WERI-Rb-1 (cell line): ENCODE data around the gene DIPK1B.
"Not testable (repeated sequence)": the region's sequence is repeated elsewhere in the genome, so short reads cannot be mapped to it uniquely, and the experiment has no call there.

Source experiments
- DNase-seq: peaks from one replicate; pipeline ENCODE4 v3.0.0-alpha.2; 2020
- H3K27ac ChIP-seq: fragments of 250-450 bp; sonication (Bioruptor Pico); 2 replicates; pipeline ENCODE4 v1.5.1; 2020; ENCODE audit warnings: mild to moderate bottlenecking, moderate library complexity
- H3K27me3 ChIP-seq: fragments of 250-450 bp; sonication (Bioruptor Pico); 2 replicates; pipeline ENCODE4 v1.5.1; 2021; ENCODE audit warnings: mild to moderate bottlenecking, low read depth, moderate library complexity; ENCODE audit not compliant: insufficient read depth, severe bottlenecking
- H3K36me3 ChIP-seq: fragments of 250-450 bp; sonication (Bioruptor Pico); 2 replicates; pipeline ENCODE4 v1.5.1; 2020; ENCODE audit warnings: mild to moderate bottlenecking, moderate library complexity
- H3K4me3 ChIP-seq: 2 replicates; pipeline ENCODE4 v1.5.1; 2011; ENCODE audit warnings: low read depth, mild to moderate bottlenecking, control low read depth, low read length
- H3K9me3 ChIP-seq: fragments of 250-450 bp; sonication (Bioruptor Pico); 2 replicates; pipeline ENCODE4 v1.5.1; 2021; ENCODE audit warnings: mild to moderate bottlenecking, moderate library complexity; ENCODE audit not compliant: severe bottlenecking
- TF ChIP-seq, protein P1 (sequence below): IDR thresholded peaks from 2 replicates; pipeline ENCODE4 v1.5.1; 2011; ENCODE audit warnings: low read depth, mild to moderate bottlenecking, control low read depth, inconsistent platforms, low read length

The DIPK1B gene

GRCh38 chr9:136753371-136754058, 41.1 kb downstream of the DIPK1B start:
- H3K27me3 ChIP-seq, result no peaks in the 10 kb centered on the region

DNA sequence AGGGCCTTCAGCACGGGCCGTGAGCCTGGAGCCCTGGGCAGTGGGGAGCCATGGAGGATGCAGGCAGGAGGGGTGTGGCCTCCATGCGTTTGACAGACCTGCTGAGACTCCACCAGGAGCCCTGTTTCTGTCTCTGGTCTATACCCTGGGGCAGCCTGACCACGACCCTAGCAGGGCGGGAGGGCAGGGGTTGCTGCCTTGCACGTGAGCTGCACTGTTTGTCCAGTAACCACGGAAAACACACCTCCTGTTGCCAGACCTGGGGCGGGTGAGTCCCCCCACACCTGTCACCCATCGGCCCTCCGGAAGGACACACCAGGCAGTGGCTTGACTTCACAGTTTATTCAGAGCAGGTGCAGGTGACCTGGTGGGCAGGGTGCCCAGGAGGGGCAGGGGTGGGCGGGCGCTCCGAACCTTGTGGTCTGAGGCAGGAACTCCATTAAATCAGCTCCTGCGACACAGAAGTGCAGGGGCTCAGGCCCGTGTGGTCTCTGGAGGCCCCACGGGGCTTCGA, 41.7 kb downstream of the DIPK1B start:
- TF ChIP-seq, protein P1, sequence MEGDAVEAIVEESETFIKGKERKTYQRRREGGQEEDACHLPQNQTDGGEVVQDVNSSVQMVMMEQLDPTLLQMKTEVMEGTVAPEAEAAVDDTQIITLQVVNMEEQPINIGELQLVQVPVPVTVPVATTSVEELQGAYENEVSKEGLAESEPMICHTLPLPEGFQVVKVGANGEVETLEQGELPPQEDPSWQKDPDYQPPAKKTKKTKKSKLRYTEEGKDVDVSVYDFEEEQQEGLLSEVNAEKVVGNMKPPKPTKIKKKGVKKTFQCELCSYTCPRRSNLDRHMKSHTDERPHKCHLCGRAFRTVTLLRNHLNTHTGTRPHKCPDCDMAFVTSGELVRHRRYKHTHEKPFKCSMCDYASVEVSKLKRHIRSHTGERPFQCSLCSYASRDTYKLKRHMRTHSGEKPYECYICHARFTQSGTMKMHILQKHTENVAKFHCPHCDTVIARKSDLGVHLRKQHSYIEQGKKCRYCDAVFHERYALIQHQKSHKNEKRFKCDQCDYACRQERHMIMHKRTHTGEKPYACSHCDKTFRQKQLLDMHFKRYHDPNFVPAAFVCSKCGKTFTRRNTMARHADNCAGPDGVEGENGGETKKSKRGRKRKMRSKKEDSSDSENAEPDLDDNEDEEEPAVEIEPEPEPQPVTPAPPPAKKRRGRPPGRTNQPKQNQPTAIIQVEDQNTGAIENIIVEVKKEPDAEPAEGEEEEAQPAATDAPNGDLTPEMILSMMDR, result no peak
- no peaks in the 10 kb centered on the region for H3K27me3 ChIP-seq
- peaks cover 5% of the 10 kb centered on the region for H3K9me3 ChIP-seq
- H3K4me3 ChIP-seq, result no peak overlapping the region
- H3K36me3 ChIP-seq, result no peaks in the 10 kb centered on the region
- no peak overlapping the region for H3K27ac ChIP-seq
- DNase-seq, result no peak

More at GRCh38 chr9:136753371-136754058, 41.1 kb downstream of the DIPK1B start:
- Histone ChIP-seq H3K36me3 (no peaks in the 10 kb centered on the region), H3K9me3 (peaks cover 5% of the 10 kb centered on the region), H3K4me3 (no peak overlapping the region), H3K27ac (no peak overlapping the region)
- TF ChIP-seq, protein P1, result no peak
- no peak for DNase-seq

DNA sequence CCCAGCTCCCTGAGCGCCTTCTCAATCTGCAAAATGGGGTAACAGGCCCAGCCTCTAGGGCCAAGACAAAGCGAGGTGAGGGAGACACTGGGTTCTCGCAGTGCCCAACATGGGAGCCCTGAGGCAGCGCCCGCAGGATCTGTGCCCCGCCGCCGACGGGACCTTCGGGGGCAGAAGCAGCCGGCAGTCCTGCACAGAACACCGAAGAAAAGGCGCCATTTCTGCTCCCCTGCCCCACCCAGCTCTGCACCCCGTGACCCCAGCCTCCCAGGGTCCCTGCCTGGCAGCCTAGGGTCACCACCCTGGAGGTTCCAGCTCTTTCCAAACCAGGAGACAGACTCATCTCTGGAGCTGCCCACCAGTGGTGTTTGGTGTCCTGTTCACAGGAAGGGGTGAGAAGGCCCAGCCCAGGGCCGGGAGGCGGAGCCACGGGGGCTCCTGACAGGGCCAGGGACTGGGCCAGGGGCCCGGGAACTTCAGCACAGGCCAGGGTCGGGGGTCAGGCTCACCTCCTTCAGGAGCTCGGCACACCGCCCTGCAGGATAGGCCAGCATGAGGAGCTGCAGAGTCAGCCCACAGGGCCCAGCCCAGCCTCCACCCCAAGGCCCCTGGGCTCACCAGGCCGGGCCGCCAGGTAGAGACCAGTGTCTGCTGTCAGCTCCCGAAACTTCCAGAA, 42.4 kb downstream of the DIPK1B start:
- H3K27me3 ChIP-seq, result no peaks in the 10 kb centered on the region
- TF ChIP-seq, protein P1, result no peak
- peaks cover 5% of the 10 kb centered on the region for H3K9me3 ChIP-seq
- no peak for DNase-seq
- no peak overlapping the region for H3K4me3 ChIP-seq
- H3K27ac ChIP-seq, result no peak overlapping the region
- H3K36me3 ChIP-seq, result no peaks in the 10 kb centered on the region

GRCh38 chr9:136755302-136756133, 43.1 kb downstream of the DIPK1B start:
- H3K27ac ChIP-seq, DNase-seq, H3K4me3 ChIP-seq, H3K36me3 ChIP-seq, H3K9me3 ChIP-seq, H3K27me3 ChIP-seq: not testable (repeated sequence)

DNA sequence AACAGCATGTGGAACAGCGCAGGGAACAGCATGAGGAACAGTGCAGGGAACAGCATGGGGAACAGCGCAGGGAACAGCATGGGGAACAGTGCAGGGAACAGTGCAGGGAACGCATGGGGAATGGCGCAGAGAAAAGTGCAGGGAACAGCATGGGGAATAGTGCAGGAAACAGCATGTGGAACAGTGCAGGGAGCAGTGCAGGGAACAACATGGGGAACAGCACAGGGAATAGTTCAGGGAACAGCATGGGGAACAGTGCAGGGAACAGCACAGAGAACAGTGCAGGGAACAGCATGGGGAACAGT, 43.7 kb downstream of the DIPK1B start:
- Histone ChIP-seq H3K27me3 (no peaks in the 10 kb centered on the region), H3K27ac (no peak overlapping the region), H3K4me3 (no peak overlapping the region), H3K9me3 (peaks cover 5% of the 10 kb centered on the region), H3K36me3 (no peaks in the 10 kb centered on the region)
- TF ChIP-seq, protein P1, result no peak
- no peak for DNase-seq

GRCh38 chr9:136756836-136757235, 44.5 kb downstream of the DIPK1B start:
- Histone ChIP-seq H3K27ac (no peak overlapping the region), H3K9me3 (peaks cover 5% of the 10 kb centered on the region), H3K4me3 (no peak overlapping the region)

More at GRCh38 chr9:136756836-136757235, 44.5 kb downstream of the DIPK1B start:
- Histone ChIP-seq H3K27me3 (no peaks in the 10 kb centered on the region), H3K36me3 (no peaks in the 10 kb centered on the region)
- DNase-seq, result no peak
- TF ChIP-seq, protein P1, result no peak
